ENCODE measurements around the gene KLHL22. TPM values are rescaled to one million over a fixed set of nuclear protein-coding genes. Genes with fewer than 3 reads are reported as not detected.
A peak's percentile ranks its signal among the peaks of the same experiment; 100 is the strongest.

KLHL22 gene
- total RNA-seq, 1 experiment from 2014 or later = 14.5 TPM

GRCh38 chr22:20530368-20531153, 35.0 kb upstream of the KLHL22 start:
- Histone ChIP-seq H3K9me3 (ENCODE audit: control insufficient read depth, insufficient read depth, low read depth, low read length) (no peaks in the 10 kb centered on the region), H3K4me1 (ENCODE audit: control insufficient read depth, insufficient read depth, low read length) (peaks cover 24% of the 10 kb centered on the region), H3K4me3 (ENCODE audit: low read depth in 2 of 2, low read length in 2 of 2) (no peak overlapping the region), H3K27ac (ENCODE audit: low read length) (peak overlapping the region; percentile 44; the same call in 1 of the 2 replicates), H3K27me3 (ENCODE audit: control insufficient read depth, insufficient read depth, low read length) (no peaks in the 10 kb centered on the region), H3K36me3 (ENCODE audit: control insufficient read depth, insufficient read depth, low read length) (no peaks in the 10 kb centered on the region)
- BruUV-seq (replicated peaks) = no TSS peak
- ChIA-PET CTCF (no interaction called here), POLR2A (no interaction called here)
- intact Hi-C loops (cut with micrococcal nuclease; ENCODE audit: unreplicated experiment) (no loop called here), in situ Hi-C loops (cut with HindIII; ENCODE audit: low pct_unique_long_range_greater_than_20kb, low sequenced_read_pairs) (no loop called here)
- no peak for TF ChIP-seq POLR2AphosphoS5 (IDR thresholded peaks at IDR 0.05; ENCODE audit: low read depth, low read length)
- no peak for TF ChIP-seq TCF7L2 (IDR thresholded peaks at IDR 0.05; ENCODE audit: low read depth, low read length)
- TF ChIP-seq, protein P1, sequence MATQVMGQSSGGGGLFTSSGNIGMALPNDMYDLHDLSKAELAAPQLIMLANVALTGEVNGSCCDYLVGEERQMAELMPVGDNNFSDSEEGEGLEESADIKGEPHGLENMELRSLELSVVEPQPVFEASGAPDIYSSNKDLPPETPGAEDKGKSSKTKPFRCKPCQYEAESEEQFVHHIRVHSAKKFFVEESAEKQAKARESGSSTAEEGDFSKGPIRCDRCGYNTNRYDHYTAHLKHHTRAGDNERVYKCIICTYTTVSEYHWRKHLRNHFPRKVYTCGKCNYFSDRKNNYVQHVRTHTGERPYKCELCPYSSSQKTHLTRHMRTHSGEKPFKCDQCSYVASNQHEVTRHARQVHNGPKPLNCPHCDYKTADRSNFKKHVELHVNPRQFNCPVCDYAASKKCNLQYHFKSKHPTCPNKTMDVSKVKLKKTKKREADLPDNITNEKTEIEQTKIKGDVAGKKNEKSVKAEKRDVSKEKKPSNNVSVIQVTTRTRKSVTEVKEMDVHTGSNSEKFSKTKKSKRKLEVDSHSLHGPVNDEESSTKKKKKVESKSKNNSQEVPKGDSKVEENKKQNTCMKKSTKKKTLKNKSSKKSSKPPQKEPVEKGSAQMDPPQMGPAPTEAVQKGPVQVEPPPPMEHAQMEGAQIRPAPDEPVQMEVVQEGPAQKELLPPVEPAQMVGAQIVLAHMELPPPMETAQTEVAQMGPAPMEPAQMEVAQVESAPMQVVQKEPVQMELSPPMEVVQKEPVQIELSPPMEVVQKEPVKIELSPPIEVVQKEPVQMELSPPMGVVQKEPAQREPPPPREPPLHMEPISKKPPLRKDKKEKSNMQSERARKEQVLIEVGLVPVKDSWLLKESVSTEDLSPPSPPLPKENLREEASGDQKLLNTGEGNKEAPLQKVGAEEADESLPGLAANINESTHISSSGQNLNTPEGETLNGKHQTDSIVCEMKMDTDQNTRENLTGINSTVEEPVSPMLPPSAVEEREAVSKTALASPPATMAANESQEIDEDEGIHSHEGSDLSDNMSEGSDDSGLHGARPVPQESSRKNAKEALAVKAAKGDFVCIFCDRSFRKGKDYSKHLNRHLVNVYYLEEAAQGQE (IDR thresholded peaks at IDR 0.05; ENCODE audit: insufficient read depth in 1 of 2, low read depth in 2 of 2, low read length in 1 of 2) = no peak
- TF ChIP-seq SIN3A (IDR thresholded peaks at IDR 0.05; ENCODE audit: borderline replicate concordance, insufficient read depth, low read depth, low read length) = no peak
- TF ChIP-seq, protein P2, sequence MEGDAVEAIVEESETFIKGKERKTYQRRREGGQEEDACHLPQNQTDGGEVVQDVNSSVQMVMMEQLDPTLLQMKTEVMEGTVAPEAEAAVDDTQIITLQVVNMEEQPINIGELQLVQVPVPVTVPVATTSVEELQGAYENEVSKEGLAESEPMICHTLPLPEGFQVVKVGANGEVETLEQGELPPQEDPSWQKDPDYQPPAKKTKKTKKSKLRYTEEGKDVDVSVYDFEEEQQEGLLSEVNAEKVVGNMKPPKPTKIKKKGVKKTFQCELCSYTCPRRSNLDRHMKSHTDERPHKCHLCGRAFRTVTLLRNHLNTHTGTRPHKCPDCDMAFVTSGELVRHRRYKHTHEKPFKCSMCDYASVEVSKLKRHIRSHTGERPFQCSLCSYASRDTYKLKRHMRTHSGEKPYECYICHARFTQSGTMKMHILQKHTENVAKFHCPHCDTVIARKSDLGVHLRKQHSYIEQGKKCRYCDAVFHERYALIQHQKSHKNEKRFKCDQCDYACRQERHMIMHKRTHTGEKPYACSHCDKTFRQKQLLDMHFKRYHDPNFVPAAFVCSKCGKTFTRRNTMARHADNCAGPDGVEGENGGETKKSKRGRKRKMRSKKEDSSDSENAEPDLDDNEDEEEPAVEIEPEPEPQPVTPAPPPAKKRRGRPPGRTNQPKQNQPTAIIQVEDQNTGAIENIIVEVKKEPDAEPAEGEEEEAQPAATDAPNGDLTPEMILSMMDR (IDR thresholded peaks at IDR 0.05) = no peak
- ATAC-seq (peak; percentile 58; the same call in 1 of the 2 replicates), DNase-seq (ENCODE audit: low read depth, low spot score) (no peak)

- no peak overlapping the region for H3K4me3 ChIP-seq (ENCODE audit: low read depth in 2 of 2, low read length in 2 of 2)
- DNase-seq (ENCODE audit: low read depth, low spot score) (no peak), ATAC-seq (no peak)
- H3K27ac ChIP-seq (ENCODE audit: low read length) = no peak overlapping the region
- in situ Hi-C loops (cut with HindIII; ENCODE audit: low pct_unique_long_range_greater_than_20kb, low sequenced_read_pairs) (no loop called here), intact Hi-C loops (cut with micrococcal nuclease; ENCODE audit: unreplicated experiment) (no loop called here)
- CTCF ChIA-PET = no interaction called here
- no TSS peak for BruUV-seq (replicated peaks)
- H3K9me3 ChIP-seq (ENCODE audit: control insufficient read depth, insufficient read depth, low read depth, low read length) = no peaks in the 10 kb centered on the region
- POLR2A ChIA-PET = no interaction called here
- H3K27me3 ChIP-seq (ENCODE audit: control insufficient read depth, insufficient read depth, low read length) = no peaks in the 10 kb centered on the region
- no peak for TF ChIP-seq SIN3A (IDR thresholded peaks at IDR 0.05; ENCODE audit: borderline replicate concordance, insufficient read depth, low read depth, low read length)
- no peak for TF ChIP-seq POLR2AphosphoS5 (IDR thresholded peaks at IDR 0.05; ENCODE audit: low read depth, low read length)
- no peak for TF ChIP-seq TCF7L2 (IDR thresholded peaks at IDR 0.05; ENCODE audit: low read depth, low read length)
- TF ChIP-seq, protein P2 (IDR thresholded peaks at IDR 0.05) = no peak
- TF ChIP-seq, protein P1 (IDR thresholded peaks at IDR 0.05; ENCODE audit: insufficient read depth in 1 of 2, low read depth in 2 of 2, low read length in 1 of 2) = no peak
- H3K36me3 ChIP-seq (ENCODE audit: control insufficient read depth, insufficient read depth, low read length) = no peaks in the 10 kb centered on the region
- peaks cover 31% of the 10 kb centered on the region for H3K4me1 ChIP-seq (ENCODE audit: control insufficient read depth, insufficient read depth, low read length)
Measured at GRCh38 chr22:20528405-20528978, 32.9 kb upstream of the KLHL22 start.

All from Panc1 (cell line).